Measurements from ENCODE around the gene TREM2. TPM values are rescaled to one million over a fixed set of nuclear protein-coding genes. Genes with fewer than 3 reads are reported as not detected.

TREM2 gene
- total RNA-seq, 1 donor from 2014 or later: not detected

- Mint-ChIP-seq H3K27me3 (no peaks in the 10 kb centered on the region), H3K27ac (no peak overlapping the region), H3K36me3 (no peaks in the 10 kb centered on the region), H3K4me1 (ENCODE audit: unreplicated experiment) (no peaks in the 10 kb centered on the region), H3K9me3 (no peaks in the 10 kb centered on the region), H3K4me3 (no peak overlapping the region)
- TF ChIP-seq CTCF (conservative IDR thresholded peaks at IDR 0.05): no peak
- DNase-seq (ENCODE audit: extremely low spot score, unreplicated experiment): no peak
These were observed 51.9 kb downstream of the TREM2 start for GRCh38 chr6:41111017-41111416.

Other genes starting within 250 kb of the TREM2 start
- gene UNC5CL, start 123.9 kb downstream of the TREM2 start, total RNA-seq (ENCODE audit: low replicate concordance): 3.1 and 5.1 TPM in 2 replicates
- not detected in 2 replicates for gene TSPO2, start 120.6 kb downstream of the TREM2 start, total RNA-seq (ENCODE audit: low replicate concordance)
- gene APOBEC2, start 109.9 kb downstream of the TREM2 start, total RNA-seq (ENCODE audit: low replicate concordance): 0.64 and 1.5 TPM in 2 replicates
- gene OARD1, start 90.8 kb downstream of the TREM2 start, total RNA-seq (ENCODE audit: low replicate concordance): 30.7 and 33.7 TPM in 2 replicates
- 31.4 and 40.4 TPM in 2 replicates for gene NFYA, start 90.1 kb downstream of the TREM2 start, total RNA-seq (ENCODE audit: low replicate concordance)
- not detected in 2 replicates for gene TREML1, start 8.8 kb downstream of the TREM2 start, total RNA-seq (ENCODE audit: low replicate concordance)
- gene TREML2, start 38.0 kb upstream of the TREM2 start, total RNA-seq (ENCODE audit: low replicate concordance): not detected in 2 replicates
- gene TREML4, start 65.2 kb upstream of the TREM2 start, total RNA-seq (ENCODE audit: low replicate concordance): not detected in 2 replicates
- not detected in 2 replicates for gene TREM1, start 123.6 kb upstream of the TREM2 start, total RNA-seq (ENCODE audit: low replicate concordance)
- not detected in 2 replicates for gene NCR2, start 172.5 kb upstream of the TREM2 start, total RNA-seq (ENCODE audit: low replicate concordance)

All from type B pancreatic cell (in vitro differentiated cells).